PC-9 (cell line): ENCODE measurements around the gene RTKN. TPM values are rescaled to one million over a fixed set of nuclear protein-coding genes. Genes with fewer than 3 reads are reported as not detected.
A peak's percentile ranks its signal among the peaks of the same experiment; 100 is the strongest.
"Not testable (repeated sequence)": the region's sequence is repeated elsewhere in the genome, so short reads cannot be mapped to it uniquely, and the experiment has no call there.

Experiments
- BruUV-seq: library from RNA; stranded (reverse); fragments of 400-500 nt; replicated peaks from 2 replicates; lab custom pipeline; 2021; lab: Mats Ljungman, UMichigan
- CTCF ChIA-PET: fragments of 300-600 bp; sonication (Branson Sonifier 250); formaldehyde crosslinking; loops from one replicate; lab custom pipeline; 2022; ENCODE audit warnings: antibody characterized with exemption; lab: Charles Lee
- POLR2A ChIA-PET: fragments of 300-600 bp; sonication (Branson Sonifier 250); formaldehyde crosslinking; loops from one replicate; lab custom pipeline; 2022; ENCODE audit warnings: antibody characterized with exemption; ENCODE audit not compliant: unreplicated experiment; lab: Charles Lee
- DNase-seq, 2 experiments: peaks; one replicate each; pipeline versions ENCODE4 v3.0.0 to v3.0.0-alpha.2; 2015 to 2022; ENCODE audit warnings: mixed read lengths in 1 of 2
- H2AFZ ChIP-seq: fragments of 200-600 bp; sonication (generic); 2 replicates; pipeline ENCODE4 v1.8.1; 2017; ENCODE audit warnings: antibody characterized with exemption
- H3F3A ChIP-seq: fragments of 200-600 bp; sonication (generic); 2 replicates; pipeline ENCODE4 v1.8.1; 2017; ENCODE audit warnings: antibody characterized with exemption, mild to moderate bottlenecking, low read depth; ENCODE audit not compliant: insufficient read depth
- H3K27ac ChIP-seq: fragments of 200-600 bp; sonication (generic); 2 replicates; pipeline ENCODE4 v1.6.1; 2016; ENCODE audit warnings: mixed run types
- H3K27me3 ChIP-seq: fragments of 200-600 bp; sonication (generic); 2 replicates; pipeline ENCODE4 v1.6.1; 2016; ENCODE audit warnings: low read depth, mixed run types; ENCODE audit not compliant: insufficient read depth
- H3K36me3 ChIP-seq: fragments of 200-600 bp; sonication (generic); 2 replicates; pipeline ENCODE4 v1.6.1; 2016; ENCODE audit warnings: low read depth, mixed run types
- H3K4me1 ChIP-seq: fragments of 200-600 bp; sonication (generic); replicated peaks from 2 replicates; pipeline ENCODE4 v1.6.1; 2016; ENCODE audit warnings: mixed run types; ENCODE audit not compliant: insufficient read depth
- H3K4me2 ChIP-seq: fragments of 200-600 bp; sonication (generic); 2 replicates; pipeline ENCODE4 v1.6.1; 2017; ENCODE audit warnings: mixed run types
- H3K4me3 ChIP-seq: fragments of 200-600 bp; sonication (generic); 2 replicates; pipeline ENCODE4 v1.6.1; 2016; ENCODE audit warnings: mixed run types
- H3K79me2 ChIP-seq: fragments of 200-600 bp; sonication (generic); 2 replicates; pipeline ENCODE4 v1.6.1; 2017; ENCODE audit warnings: low read depth, mixed run types
- H3K9me2 ChIP-seq: fragments of 200-600 bp; sonication (generic); 2 replicates; pipeline ENCODE4 v1.8.1; 2017; ENCODE audit warnings: mild to moderate bottlenecking; ENCODE audit not compliant: insufficient read depth
- H3K9me3 ChIP-seq: fragments of 200-600 bp; sonication (generic); 2 replicates; pipeline ENCODE4 v1.8.1; 2016; ENCODE audit warnings: low read depth; ENCODE audit not compliant: insufficient read depth
- H4K20me1 ChIP-seq: fragments of 200-600 bp; sonication (generic); 2 replicates; pipeline ENCODE4 v1.8.1; 2017; ENCODE audit not compliant: insufficient read depth
- CTCF ChIP-seq: fragments of 200-600 bp; sonication (generic); conservative IDR thresholded peaks from 2 replicates; pipeline ENCODE4 v1.6.1; 2017; ENCODE audit warnings: mixed run types, antibody characterized with exemption, mild to moderate bottlenecking, moderate library complexity
- EZH2 ChIP-seq: fragments of 200-600 bp; sonication (generic); IDR thresholded peaks from 2 replicates; pipeline ENCODE4 v1.8.0; 2017; ENCODE audit warnings: antibody characterized with exemption, low read depth
- intact Hi-C: fragments of 100-400 bp; cut with micrococcal nuclease; formaldehyde crosslinking; loops from one replicate; pipeline ENCODE4 v1.10.0; 2022; ENCODE audit not compliant: unreplicated experiment
- total RNA-seq: library from RNA; stranded (reverse); gene quantifications from 2 replicates; pipeline ENCODE4 v1.2.3, GENCODE V29; 2021

The RTKN gene
- total RNA-seq, 1 experiment from 2014 or later = 58.9 TPM

- ChIA-PET CTCF (no interaction called here), POLR2A (interaction anchor here (1.0 kb wide), 1 partner anchor 14 kb away, joined by 8 read pairs; the partner anchor contains the start of gene WBP1)
- no peaks in the 10 kb centered on the region for H3K9me2 ChIP-seq
- peaks cover 6% of the 10 kb centered on the region for H3K79me2 ChIP-seq
- H3K27me3 ChIP-seq = no peaks in the 10 kb centered on the region
- no peaks in the 10 kb centered on the region for H3K36me3 ChIP-seq
- H3K4me1 ChIP-seq = peaks cover 15% of the 10 kb centered on the region
- TF ChIP-seq CTCF = no peak
- TF ChIP-seq EZH2 = no peak
- no TSS peak for BruUV-seq
- H2AFZ ChIP-seq = no peak overlapping the region
- H3K9me3 ChIP-seq = no peaks in the 10 kb centered on the region
- intact Hi-C loops = no loop called here
- H4K20me1 ChIP-seq = peaks cover 3% of the 10 kb centered on the region; the same call in 1 of the 2 replicates
- peaks cover 23% of the 10 kb centered on the region for H3F3A ChIP-seq
- no peak overlapping the region for H3K27ac ChIP-seq
- no peak overlapping the region; the same call in 1 of the 2 replicates for H3K4me2 ChIP-seq
- no peak overlapping the region for H3K4me3 ChIP-seq
- DNase-seq = peak in 1 of 2 experiments; percentile 18
Measured at GRCh38 chr2:74444498-74445318, 3.0 kb upstream of the RTKN start.

- Histone ChIP-seq H4K20me1 (peaks cover 23% of the 10 kb centered on the region), H3K4me2 (peak overlapping the region; percentile 93), H3K79me2 (peaks cover 27% of the 10 kb centered on the region), H3K4me1 (peaks cover 17% of the 10 kb centered on the region), H3F3A (peaks cover 23% of the 10 kb centered on the region), H2AFZ (peak overlapping the region; percentile 87), H3K27ac (peak overlapping the region; percentile 64), H3K4me3 (peak overlapping the region; percentile 66)
- DNase-seq, H3K27me3 ChIP-seq, BruUV-seq, H3K36me3 ChIP-seq, H3K9me3 ChIP-seq, H3K9me2 ChIP-seq, intact Hi-C loops, CTCF ChIA-PET, POLR2A ChIA-PET: not testable (repeated sequence)
Measured at GRCh38 chr2:74442483-74443297, 953 bp upstream of the RTKN start.

GRCh38 chr2:74441170-74441689 is 507 bp downstream of the RTKN start:
- POLR2A ChIA-PET = interaction anchor here (0.8 to 1.1 kb wide), 2 partner anchors 11 to 42 kb away, joined by 3 to 8 read pairs; partner anchors contain the start of genes CCDC142 and TTC31
- 0 out of 2 replicates have a peak, but pooled peaks cover 4% of the 10 kb centered on the region for H3K36me3 ChIP-seq
- H2AFZ ChIP-seq = peak overlapping the region; percentile 87
- TF ChIP-seq EZH2 (no peak), CTCF (no peak)
- H3F3A ChIP-seq = peaks cover 23% of the 10 kb centered on the region
- H3K9me2 ChIP-seq = no peaks in the 10 kb centered on the region
- H3K79me2 ChIP-seq = peaks cover 37% of the 10 kb centered on the region
- TSS peak; percentile 45 for BruUV-seq
- peak overlapping the region; percentile 66 for H3K4me3 ChIP-seq
- no peak for DNase-seq
- no peaks in the 10 kb centered on the region for H3K27me3 ChIP-seq
- peak overlapping the region; percentile 93 for H3K4me2 ChIP-seq
- peak overlapping the region; percentile 64 for H3K27ac ChIP-seq
- peaks cover 17% of the 10 kb centered on the region for H3K4me1 ChIP-seq
- CTCF ChIA-PET = no interaction called here
- peaks cover 29% of the 10 kb centered on the region for H4K20me1 ChIP-seq
- intact Hi-C loops = no loop called here
- no peaks in the 10 kb centered on the region for H3K9me3 ChIP-seq
